ENCODE measurements around the gene ETFA.
"Not testable (repeated sequence)": the region's sequence is repeated elsewhere in the genome, so short reads cannot be mapped to it uniquely, and the experiment has no call there.

Gene ETFA

DNA sequence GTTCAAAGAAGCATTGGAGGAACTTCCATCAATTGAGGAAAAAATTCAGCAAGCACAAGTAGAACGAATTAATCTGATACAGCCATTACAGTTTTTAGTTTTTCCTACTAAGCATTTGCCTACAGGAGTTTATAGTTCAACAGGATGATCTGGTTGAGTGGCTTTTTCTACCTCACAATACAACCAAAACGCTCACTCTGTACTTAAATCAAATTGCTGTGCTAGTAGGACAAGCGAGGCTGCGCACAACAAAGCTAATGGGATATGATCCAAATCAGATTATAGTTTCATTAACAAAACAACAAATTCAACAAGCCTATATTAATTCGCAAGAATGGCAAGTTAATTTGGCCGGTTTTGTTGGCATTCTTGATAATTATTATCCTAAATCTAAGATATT, 44.2 kb downstream of the ETFA start:
- DNase-seq = no peak

DNA sequence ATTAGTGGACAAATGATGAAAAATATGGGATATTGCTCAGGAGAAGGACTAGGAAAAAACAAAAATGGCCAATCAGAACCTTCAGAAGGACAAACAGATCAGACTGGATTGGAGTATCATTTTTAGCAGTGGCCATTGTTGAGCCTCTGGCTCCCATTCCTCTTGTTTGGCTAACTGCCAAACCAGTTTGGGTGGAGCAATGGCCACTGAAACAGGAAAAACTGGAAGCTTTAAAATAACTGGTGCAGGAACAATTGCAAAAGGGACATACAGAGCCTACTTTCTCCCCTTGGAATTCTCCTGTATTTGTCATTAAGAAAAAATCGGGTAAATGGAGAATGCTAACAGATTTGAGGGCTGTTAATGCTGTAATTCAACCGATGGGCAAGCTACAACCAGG, 45.5 kb downstream of the ETFA start:
- not testable (repeated sequence) for DNase-seq

DNA sequence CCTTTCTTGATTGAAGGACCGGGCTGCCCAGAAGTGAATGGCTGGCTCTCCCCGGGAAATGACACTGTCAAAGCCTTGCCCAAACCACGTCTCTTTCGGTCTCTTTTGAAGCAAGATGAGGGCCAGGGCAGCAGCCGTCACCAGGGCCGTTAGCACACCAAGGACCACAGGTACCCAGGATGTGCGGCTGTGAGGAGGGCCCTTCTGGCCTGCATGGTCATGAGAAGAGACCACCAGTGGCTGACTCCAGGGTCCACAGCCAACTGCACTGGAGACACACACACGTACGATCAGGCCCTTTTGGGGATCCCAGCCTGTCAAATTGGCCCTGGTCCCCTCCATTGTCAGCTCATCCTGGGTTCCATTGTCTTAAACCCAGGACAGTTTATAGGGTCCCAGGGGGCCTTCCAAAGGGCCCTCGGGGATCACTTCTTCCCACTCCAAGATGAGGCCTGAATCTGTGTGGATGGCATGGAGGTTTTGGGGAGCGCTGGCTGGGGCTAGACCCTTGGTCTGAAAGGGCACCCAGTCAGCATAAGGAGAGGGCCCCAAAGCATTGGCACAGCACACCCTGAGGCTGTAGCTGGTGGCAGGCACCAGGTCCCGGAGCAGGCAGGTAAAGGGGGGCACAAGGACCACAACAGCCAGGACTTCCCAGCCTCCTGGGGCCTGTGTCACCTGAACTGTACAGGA, 50.9 kb downstream of the ETFA start:
- DNase-seq = no peak

GRCh38 chr15:76259392-76259791, 51.9 kb downstream of the ETFA start:
- DNase-seq = no peak

GRCh38 chr15:76258460-76258859, 52.8 kb downstream of the ETFA start:
- no peak for DNase-seq

DNA sequence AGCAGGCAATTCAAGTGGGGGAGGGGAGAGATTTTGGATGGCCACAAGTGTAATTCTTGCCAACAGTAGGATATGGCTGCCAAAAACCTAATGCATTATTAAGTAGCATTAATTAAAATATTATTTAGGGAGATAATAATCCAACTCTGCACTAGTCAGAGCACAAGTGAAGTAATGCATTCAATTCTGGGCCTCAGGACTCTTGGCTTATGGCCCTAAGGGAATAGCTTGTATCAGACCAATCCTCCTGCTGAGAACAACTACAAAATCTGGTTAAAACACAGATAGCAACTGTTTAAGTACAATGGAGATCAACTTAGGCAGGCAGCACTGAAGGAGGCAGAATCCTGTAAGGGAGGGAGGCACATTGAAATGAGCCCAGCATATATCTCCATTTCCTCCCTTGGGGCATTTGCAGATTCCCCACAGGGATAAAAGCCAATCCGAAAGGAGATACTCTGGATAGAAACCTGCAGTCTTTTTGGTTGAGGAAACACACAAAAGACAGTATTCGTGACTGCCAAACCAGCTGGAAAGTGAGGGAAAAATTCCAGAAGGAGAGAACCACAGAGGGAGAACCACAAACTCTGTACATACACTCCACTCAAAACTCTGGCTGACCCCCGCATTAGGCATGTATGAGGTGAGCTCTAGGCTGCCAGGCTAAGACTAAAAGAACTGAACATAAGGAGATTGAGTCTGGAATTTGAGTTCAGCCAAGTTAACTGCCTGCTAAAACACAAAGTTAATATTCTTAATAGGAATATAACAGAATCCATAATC, 57.4 kb downstream of the ETFA start:
- DNase-seq = no peak

- DNase-seq = no peak
Observed at GRCh38 chr15:76252249-76252648, 59.0 kb downstream of the ETFA start.

- no peak for DNase-seq
Observed at GRCh38 chr15:76251717-76252116, 59.6 kb downstream of the ETFA start.

DNA sequence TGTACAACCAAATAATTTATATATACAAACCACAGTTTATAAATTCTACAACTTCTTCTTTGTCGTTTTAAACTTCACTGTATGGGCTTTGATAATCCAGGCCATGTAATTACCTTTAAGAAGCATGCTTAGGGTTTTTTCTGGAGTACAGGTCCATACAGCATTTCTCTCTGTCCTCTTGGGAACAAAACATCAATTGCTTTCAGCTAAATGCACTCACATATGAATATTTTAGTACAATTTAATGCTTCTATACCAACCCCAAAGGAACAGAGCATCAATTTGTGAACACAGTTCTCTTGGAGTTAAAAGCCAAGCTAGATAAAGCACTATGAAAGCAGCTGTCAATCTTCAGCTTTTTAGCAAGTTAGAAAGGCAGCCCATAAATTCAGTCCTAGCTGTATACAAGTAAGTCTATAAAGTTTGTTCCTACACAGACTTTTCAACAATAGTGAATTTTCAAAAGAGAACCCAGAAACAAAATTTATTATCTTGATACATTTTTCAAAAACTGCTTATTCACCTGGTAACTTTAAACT, 66.1 kb downstream of the ETFA start:
- DNase-seq = no peak

DNA sequence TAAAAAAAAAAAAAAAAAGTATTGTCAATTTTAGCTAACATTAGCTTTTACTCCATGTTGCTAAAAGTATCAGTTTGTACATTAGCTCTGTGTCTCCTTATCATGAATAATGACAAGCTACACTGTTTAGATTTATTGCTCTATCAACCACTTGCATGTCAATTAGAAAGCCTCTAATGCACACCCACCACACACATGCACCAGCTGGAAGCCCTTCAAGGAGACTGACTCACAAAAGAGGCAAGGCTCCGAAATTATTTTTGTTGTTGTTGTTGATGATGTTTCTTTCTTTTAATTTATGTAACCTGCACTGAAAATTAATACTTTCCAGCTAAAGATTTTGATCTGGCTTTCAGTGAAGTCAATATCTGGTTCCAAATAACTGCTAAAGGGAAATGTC, 71.5 kb downstream of the ETFA start:
- peak; percentile 10 for DNase-seq

GRCh38 chr15:76236350-76236749, 74.9 kb downstream of the ETFA start:
- no peak for DNase-seq

GRCh38 chr15:76235186-76235826, 76.0 kb downstream of the ETFA start:
- DNase-seq = peak; percentile 48

DNA sequence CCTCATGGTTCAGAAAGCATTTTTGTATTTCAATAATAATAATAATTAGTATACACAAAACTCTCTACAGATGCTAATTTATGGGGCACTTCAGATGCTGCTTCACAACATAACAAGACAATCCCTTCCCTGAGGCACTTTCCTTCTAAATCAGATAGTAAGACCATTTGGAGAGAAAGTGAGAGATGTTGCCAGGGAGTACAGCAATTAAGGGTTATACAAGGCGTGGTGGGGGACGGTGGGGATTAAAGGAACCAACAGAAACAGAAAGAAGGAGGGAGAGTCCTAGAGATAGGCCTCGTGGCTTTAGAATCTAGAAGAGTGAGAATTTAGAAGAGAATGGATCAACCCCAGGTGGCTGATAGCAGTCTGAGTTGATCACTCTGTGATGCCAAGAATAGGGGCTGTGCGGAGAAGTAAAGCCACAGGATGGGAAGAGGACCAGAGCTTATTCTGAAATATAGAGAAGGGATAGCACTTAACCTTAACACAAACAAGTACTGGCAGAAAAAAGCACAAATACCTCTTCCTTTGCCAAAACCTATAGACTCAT, 76.9 kb downstream of the ETFA start:
- DNase-seq = no peak

GRCh38 chr15:76233921-76234320, 77.3 kb downstream of the ETFA start:
- DNase-seq = no peak

- no peak for DNase-seq
Observed at GRCh38 chr15:76229266-76229665, 82.0 kb downstream of the ETFA start.

DNA sequence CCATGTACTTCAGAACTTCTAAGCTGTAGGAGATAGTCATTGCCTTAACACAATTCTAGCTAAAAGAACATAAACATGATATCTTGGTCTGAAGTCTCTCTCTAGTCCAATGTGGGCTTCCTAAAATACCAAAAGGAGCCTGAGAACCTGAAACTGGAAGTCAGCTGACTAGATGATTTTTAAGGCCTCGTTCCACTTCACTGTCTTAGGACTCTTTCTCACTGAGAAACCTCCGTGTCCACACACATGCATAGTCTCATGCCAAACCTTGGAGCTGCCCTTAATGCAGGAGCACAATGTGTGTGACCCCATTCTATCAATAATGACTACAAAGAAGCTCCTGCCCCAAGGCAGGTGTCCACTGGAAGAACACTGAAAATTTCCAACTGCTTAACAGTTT, 87.7 kb downstream of the ETFA start:
- DNase-seq = no peak

GRCh38 chr15:76222159-76222558, 89.1 kb downstream of the ETFA start:
- DNase-seq = no peak

GRCh38 chr15:76221085-76221767, 90.0 kb downstream of the ETFA start:
- no peak for DNase-seq

DNA sequence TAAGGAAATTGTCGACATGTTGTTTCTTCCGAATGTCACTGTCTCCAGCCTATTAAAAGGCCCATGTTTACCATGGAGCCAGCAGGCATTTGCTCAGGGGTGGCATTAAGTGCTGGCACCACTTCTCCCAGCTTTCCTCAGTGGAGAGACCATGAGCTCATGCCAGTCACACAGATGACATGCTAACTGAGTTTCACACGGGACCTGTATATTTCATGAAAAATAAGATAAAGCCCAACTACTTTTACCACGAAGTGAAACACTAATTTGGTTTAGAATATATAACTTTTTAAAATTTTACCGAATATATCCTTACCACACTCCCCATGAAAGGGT, 93.4 kb downstream of the ETFA start:
- no peak for DNase-seq

DNA sequence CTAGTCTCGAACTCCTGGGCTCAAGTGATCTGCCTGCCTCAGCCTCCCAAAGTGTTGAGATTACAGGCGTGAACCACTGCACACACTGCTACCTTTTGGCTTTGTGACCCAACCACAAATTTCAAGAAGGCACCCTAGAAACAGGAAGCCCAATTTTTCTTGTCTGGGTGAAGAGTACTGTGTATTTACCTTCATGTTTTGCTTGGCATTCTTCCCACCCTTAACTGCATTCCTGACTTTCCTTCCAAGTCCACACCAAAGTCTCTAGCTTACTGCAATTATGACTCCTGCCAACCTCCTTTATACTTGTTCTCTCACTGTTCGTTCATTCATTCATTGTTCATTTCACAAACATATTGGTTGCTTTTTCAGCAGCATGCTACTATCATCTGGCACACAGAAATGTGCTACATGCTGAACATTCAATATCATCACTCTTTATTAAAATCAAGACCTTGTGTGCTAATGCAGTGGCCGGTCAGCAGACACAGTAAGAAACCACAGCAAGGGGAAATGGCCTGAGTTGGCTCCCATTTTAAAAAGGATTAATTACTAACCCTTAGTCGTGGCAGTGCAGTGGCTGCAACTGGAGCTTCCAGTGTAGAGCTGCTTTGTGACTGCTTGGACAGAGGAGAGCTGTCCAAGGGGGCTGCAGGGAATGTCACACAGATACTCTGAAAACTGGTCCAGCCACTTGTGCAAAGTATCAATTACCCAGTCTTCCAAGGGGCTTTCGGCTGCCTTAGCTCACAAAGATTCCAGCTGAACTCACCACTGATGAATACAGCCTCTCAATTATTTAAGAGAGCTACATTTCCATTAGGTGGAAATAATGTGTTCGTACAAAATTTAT, 94.0 kb downstream of the ETFA start:
- no peak for DNase-seq

DNA sequence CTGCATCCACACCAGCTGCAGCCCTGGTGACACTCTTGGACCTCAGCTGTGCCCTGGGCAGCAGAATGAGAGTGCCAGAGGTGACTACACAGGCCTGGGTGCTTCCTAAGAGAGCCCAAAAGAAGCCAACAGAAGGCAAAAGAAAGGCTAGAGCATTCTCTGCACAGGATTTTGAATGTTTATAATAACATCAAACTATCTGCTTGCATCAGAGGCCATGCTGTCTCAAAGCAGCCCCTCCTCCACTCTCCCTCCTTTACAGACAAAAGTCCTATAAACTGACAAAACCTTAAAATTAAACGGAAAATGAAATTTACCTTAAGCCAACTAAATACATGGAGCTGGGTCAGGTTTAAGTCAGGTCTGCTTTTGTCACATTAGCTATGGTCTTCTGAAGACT, 95.6 kb downstream of the ETFA start:
- DNase-seq = no peak

DNA sequence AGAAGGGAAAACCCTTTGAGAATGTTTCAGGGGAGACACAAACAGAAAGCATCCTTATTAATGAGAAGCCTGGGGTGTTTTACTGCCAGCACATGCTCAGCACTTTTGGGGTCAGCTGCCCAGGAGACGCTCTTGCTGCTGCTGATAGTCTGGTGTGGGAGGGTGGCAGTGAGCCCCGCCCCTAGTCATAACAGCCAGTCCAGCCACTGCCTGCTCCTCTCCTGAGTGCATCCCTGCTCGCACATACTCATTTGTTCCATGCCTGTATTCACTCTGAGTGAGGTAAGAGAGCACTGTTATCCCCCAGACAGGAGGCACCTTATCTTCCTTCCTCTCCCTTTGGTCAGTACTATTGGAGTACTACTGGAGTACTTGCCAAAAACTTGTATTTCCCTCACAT, 101.3 kb downstream of the ETFA start:
- no peak for DNase-seq

Measured in HCEC 1CT (cell line).